HCT116 (cell line): ENCODE results near the gene MSI2. TPM values are rescaled to one million over a fixed set of nuclear protein-coding genes. Genes with fewer than 3 reads are reported as not detected.
A peak's percentile ranks its signal among the peaks of the same experiment; 100 is the strongest.

ENCODE experiments used
- ATAC-seq: fragments of 200-7000 bp; cut with Tn5 transposase; 2 replicates; pipeline ENCODE4 v1.9.1; 2020; ENCODE audit warnings: mild to moderate bottlenecking, moderate library complexity
- BruUV-seq: library from RNA; stranded (reverse); fragments of 400-500 nt; replicated peaks from 2 replicates; lab custom pipeline; 2021; lab: Mats Ljungman, UMichigan
- CTCF ChIA-PET: fragments of 300-600 bp; sonication (Branson Sonifier 250); formaldehyde crosslinking; loops from one replicate; lab custom pipeline; 2021; ENCODE audit warnings: antibody characterized with exemption; lab: Charles Lee
- POLR2A ChIA-PET: fragments of 300-600, 350-600 bp; sonication (Branson Sonifier 250); formaldehyde crosslinking; loops from one replicate; lab custom pipeline; 2021; ENCODE audit warnings: antibody characterized with exemption; lab: Charles Lee
- RAD21 ChIA-PET, 2 experiments: fragments of 300-600 bp; sonication (Branson Sonifier 250); formaldehyde crosslinking; loops; one replicate each; lab custom pipeline; 2023; ENCODE audit warnings: low total read pairs in 2 of 2; ENCODE audit not compliant: uncharacterized antibody in 2 of 2, unreplicated experiment in 2 of 2, low non-redundant PET in 1 of 2; lab: Charles Lee
- DNase-seq: peaks from one replicate; pipeline ENCODE4 v3.0.0-alpha.2; 2010; ENCODE audit warnings: low read depth, low spot score
- H2AFZ ChIP-seq: fragments of 200-600 bp; shearing (Covaris generic), sonication (generic); 2 replicates; pipeline ENCODE4 v1.6.1; 2017; ENCODE audit warnings: low read depth, mixed run types, mixed read lengths, antibody characterized with exemption, low read length; ENCODE audit not compliant: poor library complexity, severe bottlenecking
- H3K27ac ChIP-seq: 2 replicates; pipeline ENCODE4 v1.5.1; 2012; ENCODE audit warnings: low read depth, low read length
- H3K27me3 ChIP-seq: fragments of 200-600 bp; sonication (generic); 2 replicates; pipeline ENCODE4 v1.6.1; 2016; ENCODE audit warnings: mixed run types, low read length, mixed read lengths; ENCODE audit not compliant: insufficient read depth
- H3K36me3 ChIP-seq, 2 experiments: fragments of 200-500 bp in 1 of 2; fragments of 200-600 bp in 1 of 2; sonication (Bioruptor generic) in 1 of 2; sonication (generic) in 1 of 2; 2 replicates each; pipeline versions ENCODE4 v1.5.1 to v1.6.1; 2014 to 2016; ENCODE audit warnings: low read length in 2 of 2, inconsistent platforms in 1 of 2, mixed read lengths in 1 of 2, mixed run types in 1 of 2; ENCODE audit not compliant: insufficient read depth in 2 of 2, control insufficient read depth in 1 of 2
- H3K4me1 ChIP-seq, 2 experiments: fragments of 200-600 bp in 1 of 2; sonication (generic) in 1 of 2; 2 replicates each; pipeline versions ENCODE4 v1.5.1 to v1.6.1; 2012 to 2017; ENCODE audit warnings: low read length in 2 of 2, inconsistent platforms in 1 of 2, mild to moderate bottlenecking in 1 of 2, mixed read lengths in 1 of 2, mixed run types in 1 of 2, moderate library complexity in 1 of 2; ENCODE audit not compliant: insufficient read depth in 2 of 2, control insufficient read depth in 1 of 2
- H3K4me2 ChIP-seq: fragments of 200-600 bp; sonication (generic); 2 replicates; pipeline ENCODE4 v1.6.1; 2017; ENCODE audit warnings: mixed run types, low read length, mixed read lengths
- H3K4me3 ChIP-seq, 2 experiments: fragments of 200-600 bp in 1 of 2; sonication (generic) in 1 of 2; replicated peaks in 1 of 2; 2 replicates each; pipeline ENCODE4 v1.5.1; 2011 to 2016; ENCODE audit warnings: low read length in 2 of 2, control low read depth in 1 of 2, low read depth in 1 of 2, mild to moderate bottlenecking in 1 of 2, mixed read lengths in 1 of 2, mixed run types in 1 of 2
- H3K79me2 ChIP-seq: fragments of 200-600 bp; sonication (generic); 2 replicates; pipeline ENCODE4 v1.6.1; 2017; ENCODE audit warnings: mild to moderate bottlenecking, mixed run types, low read length, moderate library complexity, mixed read lengths; ENCODE audit not compliant: insufficient read depth
- H3K9ac ChIP-seq: fragments of 200-600 bp; sonication (generic); 2 replicates; pipeline ENCODE4 v1.6.1; 2016; ENCODE audit warnings: low read length, mixed read lengths
- H3K9me2 ChIP-seq: fragments of 200-600 bp; sonication (generic), shearing (Covaris generic); 2 replicates; pipeline ENCODE4 v1.6.1; 2017; ENCODE audit warnings: mixed run types, mild to moderate bottlenecking, moderate library complexity; ENCODE audit not compliant: insufficient read depth
- H3K9me3 ChIP-seq, 2 experiments: fragments of 200-500 bp in 1 of 2; fragments of 200-600 bp in 1 of 2; sonication (Bioruptor generic) in 1 of 2; sonication (generic) in 1 of 2; 2 replicates each; pipeline ENCODE4 v1.6.1; 2014 to 2017; ENCODE audit warnings: low read length in 2 of 2, mixed read lengths in 2 of 2, inconsistent platforms in 1 of 2, low read depth in 1 of 2, mild to moderate bottlenecking in 1 of 2, mixed run types in 1 of 2, moderate library complexity in 1 of 2; ENCODE audit not compliant: control insufficient read depth in 1 of 2, insufficient read depth in 1 of 2
- H4K20me1 ChIP-seq: fragments of 200-600 bp; sonication (generic), shearing (Covaris generic); 2 replicates; pipeline ENCODE4 v1.6.1; 2017; ENCODE audit warnings: mixed run types, mild to moderate bottlenecking, moderate library complexity; ENCODE audit not compliant: insufficient read depth
- CBX3 ChIP-seq: IDR thresholded peaks from 2 replicates; pipeline ENCODE4 v1.6.1; 2012; ENCODE audit warnings: low read depth
- CEBPB ChIP-seq: IDR thresholded peaks from 2 replicates; pipeline ENCODE4 v1.6.1; 2012; ENCODE audit warnings: low read depth
- CTCF ChIP-seq, 3 experiments: fragments of 200-600 bp in 1 of 3; sonication (generic) in 1 of 3; IDR thresholded peaks in 2 of 3; conservative IDR thresholded peaks in 1 of 3; 2 replicates each; pipeline ENCODE4 v1.5.1; 2012 to 2017; ENCODE audit warnings: low read depth in 2 of 3, low read length in 2 of 3, antibody characterized with exemption in 1 of 3, borderline replicate concordance in 1 of 3, control low read depth in 1 of 3, mild to moderate bottlenecking in 1 of 3, mixed read lengths in 1 of 3, mixed run types in 1 of 3, moderate library complexity in 1 of 3; ENCODE audit not compliant: insufficient read depth in 1 of 3
- EGR1 ChIP-seq: IDR thresholded peaks from 2 replicates; pipeline ENCODE4 v1.6.1; 2012; ENCODE audit warnings: low read depth
- ELF1 ChIP-seq: IDR thresholded peaks from 2 replicates; pipeline ENCODE4 v1.6.1; 2012; ENCODE audit warnings: low read depth, borderline replicate concordance
- EZH2 ChIP-seq: fragments of 200-600 bp; sonication (generic); IDR thresholded peaks from 2 replicates; pipeline ENCODE4 v1.6.1; 2017; ENCODE audit warnings: antibody characterized with exemption, mixed run types
- EZH2phosphoT487 ChIP-seq: fragments of 200-600 bp; IDR thresholded peaks from 2 replicates; pipeline ENCODE4 v1.6.1; 2018; ENCODE audit warnings: antibody characterized with exemption, borderline replicate concordance
- FOSL1 ChIP-seq: IDR thresholded peaks from 2 replicates; pipeline ENCODE4 v1.6.1; 2012; ENCODE audit warnings: low read depth
- JUND ChIP-seq: IDR thresholded peaks from 2 replicates; pipeline ENCODE4 v1.6.1; 2012
- POLR2A ChIP-seq: IDR thresholded peaks from 2 replicates; pipeline ENCODE4 v1.7.0; 2011; ENCODE audit warnings: borderline replicate concordance; ENCODE audit not compliant: insufficient read depth, insufficient read length; ENCODE audit errors: extremely low read depth
- POLR2AphosphoS5 ChIP-seq: IDR thresholded peaks from 2 replicates; pipeline ENCODE4 v1.6.1; 2011; ENCODE audit warnings: mild to moderate bottlenecking, low read depth, low read length, moderate library complexity
- RAD21 ChIP-seq: IDR thresholded peaks from 2 replicates; pipeline ENCODE4 v1.6.1; 2012; ENCODE audit warnings: low read depth, mild to moderate bottlenecking
- SIN3A ChIP-seq: IDR thresholded peaks from 2 replicates; pipeline ENCODE4 v1.6.1; 2012; ENCODE audit warnings: low read depth
- SP1 ChIP-seq: IDR thresholded peaks from 2 replicates; pipeline ENCODE4 v1.6.1; 2012; ENCODE audit warnings: low read depth
- YY1 ChIP-seq: IDR thresholded peaks from 2 replicates; pipeline ENCODE4 v1.6.1; 2011; ENCODE audit warnings: low read length, low read depth, moderate library complexity, mild to moderate bottlenecking; ENCODE audit not compliant: insufficient replicate concordance; ENCODE audit errors: extremely low read depth
- ZFX ChIP-seq: fragments of 450-650 bp; IDR thresholded peaks from 2 replicates; pipeline ENCODE4 v1.6.1; 2017
- ZNF274 ChIP-seq: fragments of 200-500 bp; sonication (Bioruptor generic); IDR thresholded peaks from 2 replicates; pipeline ENCODE4 v1.6.1; 2014; ENCODE audit warnings: mild to moderate bottlenecking, low read depth, low read length, inconsistent platforms
- intact Hi-C: fragments of 100-400 bp; cut with micrococcal nuclease; formaldehyde crosslinking; loops from 2 replicates; pipeline ENCODE4 v1.10.0; 2022
- total RNA-seq: library from RNA; stranded (reverse); gene quantifications from one replicate; pipeline ENCODE4 v1.2.1, GENCODE V29; 2021; ENCODE audit not compliant: unreplicated experiment
- TF ChIP-seq, protein P1 (sequence below): IDR thresholded peaks from 2 replicates; pipeline ENCODE4 v1.6.1; 2012
- TF ChIP-seq, protein P2 (sequence below): IDR thresholded peaks from 2 replicates; pipeline ENCODE4 v1.6.1; 2012
- TF ChIP-seq, protein P3 (sequence below): IDR thresholded peaks from 2 replicates; pipeline ENCODE4 v1.6.1; 2012; ENCODE audit warnings: low read depth
- TF ChIP-seq, protein P4 (sequence below): IDR thresholded peaks from 2 replicates; pipeline ENCODE4 v1.6.1; 2011; ENCODE audit warnings: mild to moderate bottlenecking, low read length, moderate library complexity; ENCODE audit not compliant: insufficient replicate concordance; ENCODE audit errors: extremely low read depth

MSI2 gene
- total RNA-seq, 1 experiment from 2014 or later = 137 TPM

DNA sequence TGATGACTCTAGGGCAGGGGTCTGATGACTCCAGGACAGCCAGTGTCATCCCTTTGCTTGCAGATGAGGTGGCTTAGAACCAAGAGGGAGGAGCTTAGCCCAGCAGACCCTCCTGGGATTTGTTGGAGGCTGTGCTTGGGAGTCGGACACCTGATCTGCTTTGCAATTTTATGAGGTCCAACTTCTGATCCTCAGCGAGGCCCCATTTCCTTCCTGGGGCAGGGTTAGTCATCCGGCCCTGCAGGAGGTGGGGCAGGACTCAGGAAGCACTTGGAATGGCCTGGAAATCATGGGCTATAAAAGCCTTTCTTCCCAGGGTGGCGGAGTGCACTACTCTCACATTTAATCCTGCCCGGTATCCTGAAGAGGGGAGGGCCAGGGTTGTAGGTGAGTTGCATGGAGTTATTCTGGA, 168.5 kb downstream of the MSI2 start:
- RAD21 ChIA-PET = no interaction called here
- POLR2A ChIA-PET = interaction anchor here (1.2 kb wide), 1 partner anchor 9 kb away, joined by 5 read pairs; no protein-coding TSS in a partner anchor
- peak overlapping the region; percentile 17 to 42; a peak in 3 of 4 replicates for H3K4me3 ChIP-seq
- no peaks in the 10 kb centered on the region for H3K9me3 ChIP-seq
- peak overlapping the region; percentile 19 for H3K9ac ChIP-seq
- H3K9me2 ChIP-seq = no peaks in the 10 kb centered on the region
- intact Hi-C loops = loop anchor here (5.0 kb wide), 1 partner anchor 172 kb away; no protein-coding TSS in a partner anchor
- no TSS peak for BruUV-seq
- H3K4me1 ChIP-seq = peaks cover 68 to 73% of the 10 kb centered on the region in 2 experiments
- ATAC-seq (peak; percentile 75), DNase-seq (peak; percentile 85)
- H4K20me1 ChIP-seq = no peaks in the 10 kb centered on the region
- H3K36me3 ChIP-seq = no peaks in the 10 kb centered on the region
- peak overlapping the region; percentile 79 for H3K4me2 ChIP-seq
- H3K79me2 ChIP-seq = peaks cover 13% of the 10 kb centered on the region; the same call in 1 of the 2 replicates
- CTCF ChIA-PET = interaction anchor here (1.2 to 1.3 kb wide), 2 partner anchors 11 to 16 kb away, joined by 3 read pairs; no protein-coding TSS in a partner anchor
- no peaks in the 10 kb centered on the region for H3K27me3 ChIP-seq
- peak overlapping the region; percentile 78 for H3K27ac ChIP-seq
- H2AFZ ChIP-seq = no peak overlapping the region
- TF ChIP-seq, protein P1, sequence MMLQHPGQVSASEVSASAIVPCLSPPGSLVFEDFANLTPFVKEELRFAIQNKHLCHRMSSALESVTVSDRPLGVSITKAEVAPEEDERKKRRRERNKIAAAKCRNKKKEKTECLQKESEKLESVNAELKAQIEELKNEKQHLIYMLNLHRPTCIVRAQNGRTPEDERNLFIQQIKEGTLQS = no peak
- TF ChIP-seq SP1 = peak; percentile 94
- TF ChIP-seq RAD21 = peak; percentile 38
- TF ChIP-seq SIN3A = no peak
- TF ChIP-seq, protein P2, sequence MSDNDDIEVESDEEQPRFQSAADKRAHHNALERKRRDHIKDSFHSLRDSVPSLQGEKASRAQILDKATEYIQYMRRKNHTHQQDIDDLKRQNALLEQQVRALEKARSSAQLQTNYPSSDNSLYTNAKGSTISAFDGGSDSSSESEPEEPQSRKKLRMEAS = peak; percentile 69
- TF ChIP-seq ELF1 = no peak; the same call in 1 of the 2 replicates
- no peak for TF ChIP-seq ZNF274
- TF ChIP-seq EZH2phosphoT487 = no peak
- TF ChIP-seq YY1 = peak; percentile 80
- peak; percentile 36; the same call in 1 of the 2 replicates for TF ChIP-seq CEBPB
- TF ChIP-seq ZFX = no peak
- TF ChIP-seq EZH2 = no peak
- TF ChIP-seq, protein P3, sequence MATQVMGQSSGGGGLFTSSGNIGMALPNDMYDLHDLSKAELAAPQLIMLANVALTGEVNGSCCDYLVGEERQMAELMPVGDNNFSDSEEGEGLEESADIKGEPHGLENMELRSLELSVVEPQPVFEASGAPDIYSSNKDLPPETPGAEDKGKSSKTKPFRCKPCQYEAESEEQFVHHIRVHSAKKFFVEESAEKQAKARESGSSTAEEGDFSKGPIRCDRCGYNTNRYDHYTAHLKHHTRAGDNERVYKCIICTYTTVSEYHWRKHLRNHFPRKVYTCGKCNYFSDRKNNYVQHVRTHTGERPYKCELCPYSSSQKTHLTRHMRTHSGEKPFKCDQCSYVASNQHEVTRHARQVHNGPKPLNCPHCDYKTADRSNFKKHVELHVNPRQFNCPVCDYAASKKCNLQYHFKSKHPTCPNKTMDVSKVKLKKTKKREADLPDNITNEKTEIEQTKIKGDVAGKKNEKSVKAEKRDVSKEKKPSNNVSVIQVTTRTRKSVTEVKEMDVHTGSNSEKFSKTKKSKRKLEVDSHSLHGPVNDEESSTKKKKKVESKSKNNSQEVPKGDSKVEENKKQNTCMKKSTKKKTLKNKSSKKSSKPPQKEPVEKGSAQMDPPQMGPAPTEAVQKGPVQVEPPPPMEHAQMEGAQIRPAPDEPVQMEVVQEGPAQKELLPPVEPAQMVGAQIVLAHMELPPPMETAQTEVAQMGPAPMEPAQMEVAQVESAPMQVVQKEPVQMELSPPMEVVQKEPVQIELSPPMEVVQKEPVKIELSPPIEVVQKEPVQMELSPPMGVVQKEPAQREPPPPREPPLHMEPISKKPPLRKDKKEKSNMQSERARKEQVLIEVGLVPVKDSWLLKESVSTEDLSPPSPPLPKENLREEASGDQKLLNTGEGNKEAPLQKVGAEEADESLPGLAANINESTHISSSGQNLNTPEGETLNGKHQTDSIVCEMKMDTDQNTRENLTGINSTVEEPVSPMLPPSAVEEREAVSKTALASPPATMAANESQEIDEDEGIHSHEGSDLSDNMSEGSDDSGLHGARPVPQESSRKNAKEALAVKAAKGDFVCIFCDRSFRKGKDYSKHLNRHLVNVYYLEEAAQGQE = no peak
- TF ChIP-seq FOSL1 = peak; percentile 77; the same call in 1 of the 2 replicates
- TF ChIP-seq JUND = peak; percentile 81
- no peak for TF ChIP-seq CTCF (IDR thresholded peaks at IDR 0.05 in 2 of 3, conservative IDR thresholded peaks at IDR 0.05 in 1 of 3; ENCODE audit: borderline replicate concordance in 1 of 3, insufficient read depth in 1 of 3, low read depth in 2 of 3, low read length in 2 of 3)
- TF ChIP-seq, protein P4, sequence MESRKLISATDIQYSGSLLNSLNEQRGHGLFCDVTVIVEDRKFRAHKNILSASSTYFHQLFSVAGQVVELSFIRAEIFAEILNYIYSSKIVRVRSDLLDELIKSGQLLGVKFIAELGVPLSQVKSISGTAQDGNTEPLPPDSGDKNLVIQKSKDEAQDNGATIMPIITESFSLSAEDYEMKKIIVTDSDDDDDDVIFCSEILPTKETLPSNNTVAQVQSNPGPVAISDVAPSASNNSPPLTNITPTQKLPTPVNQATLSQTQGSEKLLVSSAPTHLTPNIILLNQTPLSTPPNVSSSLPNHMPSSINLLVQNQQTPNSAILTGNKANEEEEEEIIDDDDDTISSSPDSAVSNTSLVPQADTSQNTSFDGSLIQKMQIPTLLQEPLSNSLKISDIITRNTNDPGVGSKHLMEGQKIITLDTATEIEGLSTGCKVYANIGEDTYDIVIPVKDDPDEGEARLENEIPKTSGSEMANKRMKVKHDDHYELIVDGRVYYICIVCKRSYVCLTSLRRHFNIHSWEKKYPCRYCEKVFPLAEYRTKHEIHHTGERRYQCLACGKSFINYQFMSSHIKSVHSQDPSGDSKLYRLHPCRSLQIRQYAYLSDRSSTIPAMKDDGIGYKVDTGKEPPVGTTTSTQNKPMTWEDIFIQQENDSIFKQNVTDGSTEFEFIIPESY = no peak
- peak; percentile 42; the same call in 1 of the 2 replicates for TF ChIP-seq POLR2AphosphoS5
- no peak for TF ChIP-seq POLR2A
- TF ChIP-seq EGR1 = no peak
- peak; percentile 79; the same call in 1 of the 2 replicates for TF ChIP-seq CBX3
